ENCODE data around the gene CNTNAP2. TPM values are rescaled to one million over a fixed set of nuclear protein-coding genes. Genes with fewer than 3 reads are reported as not detected.

Gene CNTNAP2
- total RNA-seq, 4 donors from 2014 or later = 0.29 to 0.88 (median 0.33) TPM; not detected in 1

GRCh38 chr7:147136352-147136751 is 1019.8 kb downstream of the CNTNAP2 start:
- intact Hi-C loops (cut with DNase I) = no loop called here
- WGBS, 2 donors = 73 to 74% methylated on average over 2 of the region's 2 CpGs
- Histone ChIP-seq H3K27me3 (no peaks in the 10 kb centered on the region), H3K36me3 (no peaks in the 10 kb centered on the region), H3K9me3 (no peaks in the 10 kb centered on the region), H3K4me1 (no peaks in the 10 kb centered on the region), H3K4me3 (replicated peaks in 1 of 3) (no peak overlapping the region), H3K27ac (no peak overlapping the region)
- DNase-seq = no peak
- TF ChIP-seq CTCF (IDR thresholded peaks at IDR 0.05) (no peak), POLR2A (IDR thresholded peaks at IDR 0.05) (no peak)

DNA sequence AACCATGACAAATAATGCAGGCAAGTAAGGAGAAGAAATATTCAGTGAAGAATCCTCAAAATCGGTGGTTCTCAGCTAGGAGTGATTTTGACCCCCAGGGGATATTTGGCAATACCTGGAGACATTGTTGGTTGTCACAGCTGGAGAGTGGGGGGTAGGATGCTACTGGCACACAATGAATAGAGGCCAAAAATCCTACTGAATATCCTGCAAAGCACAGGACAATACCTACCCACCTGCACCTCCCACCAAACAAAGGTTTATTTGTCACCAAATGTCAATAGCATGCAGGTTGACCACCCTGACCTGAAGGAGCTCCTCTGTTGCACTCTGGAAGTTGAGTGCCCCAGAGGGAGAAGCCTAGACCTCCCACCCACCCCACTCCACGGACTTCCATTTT is 1028.6 kb downstream of the CNTNAP2 start:
- H3K9me3 ChIP-seq = no peaks in the 10 kb centered on the region
- TF ChIP-seq POLR2A (IDR thresholded peaks at IDR 0.05) (no peak), CTCF (IDR thresholded peaks at IDR 0.05) (no peak)
- no peak overlapping the region for H3K27ac ChIP-seq
- no peaks in the 10 kb centered on the region for H3K36me3 ChIP-seq
- DNase-seq = no peak
- no peaks in the 10 kb centered on the region for H3K27me3 ChIP-seq
- no peak overlapping the region for H3K4me3 ChIP-seq (replicated peaks in 1 of 3)
- WGBS, 2 donors = 28 to 41% methylated on average over 2 of the region's 2 CpGs
- intact Hi-C loops (cut with DNase I) = no loop called here
- H3K4me1 ChIP-seq = no peaks in the 10 kb centered on the region

- TF ChIP-seq CTCF (IDR thresholded peaks at IDR 0.05) = no peak
- TF ChIP-seq POLR2A (IDR thresholded peaks at IDR 0.05) = no peak
- no peak for DNase-seq
- intact Hi-C loops (cut with DNase I) = no loop called here
- no peak overlapping the region for H3K4me3 ChIP-seq (replicated peaks in 1 of 3)
- H3K27me3 ChIP-seq = no peaks in the 10 kb centered on the region
- no peak overlapping the region for H3K27ac ChIP-seq
- H3K36me3 ChIP-seq = no peaks in the 10 kb centered on the region
- H3K9me3 ChIP-seq = no peaks in the 10 kb centered on the region
- 68 to 82% methylated on average over 3 of the region's 3 CpGs for WGBS, 2 donors
- H3K4me1 ChIP-seq = no peaks in the 10 kb centered on the region
Measured at GRCh38 chr7:147146169-147146568, 1029.6 kb downstream of the CNTNAP2 start.

DNA sequence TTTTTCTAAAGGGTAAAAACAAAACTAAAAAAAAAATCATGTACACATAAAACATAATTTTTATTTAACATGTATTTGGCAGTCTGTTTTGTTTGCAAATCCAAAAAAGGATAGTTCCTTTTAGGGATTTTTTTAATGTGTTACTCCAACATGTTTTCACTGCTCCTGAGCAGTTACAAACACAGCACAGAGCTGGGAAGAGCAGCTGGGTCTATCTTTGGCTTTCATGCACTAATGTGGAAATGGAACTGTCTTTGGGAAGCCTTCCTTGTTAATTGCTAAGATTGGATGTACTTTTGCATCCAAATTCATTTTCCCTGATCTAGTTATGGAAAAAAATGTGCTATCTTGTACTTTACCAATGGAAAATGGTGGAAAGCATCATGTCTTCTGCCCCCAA is 1035.1 kb downstream of the CNTNAP2 start:
- Histone ChIP-seq H3K4me3 (replicated peaks in 1 of 3) (no peak overlapping the region), H3K9me3 (no peaks in the 10 kb centered on the region), H3K27ac (no peak overlapping the region), H3K4me1 (no peaks in the 10 kb centered on the region), H3K36me3 (no peaks in the 10 kb centered on the region), H3K27me3 (no peaks in the 10 kb centered on the region)
- intact Hi-C loops (cut with DNase I) = no loop called here
- DNase-seq = no peak
- TF ChIP-seq POLR2A (IDR thresholded peaks at IDR 0.05) (no peak), CTCF (IDR thresholded peaks at IDR 0.05) (no peak)

- no peaks in the 10 kb centered on the region for H3K36me3 ChIP-seq
- H3K4me1 ChIP-seq = no peaks in the 10 kb centered on the region
- H3K4me3 ChIP-seq (replicated peaks in 1 of 3) = no peak overlapping the region
- 59 to 67% methylated on average over 3 of the region's 3 CpGs for WGBS, 2 donors
- intact Hi-C loops (cut with DNase I) = no loop called here
- no peak overlapping the region for H3K27ac ChIP-seq
- TF ChIP-seq CTCF (IDR thresholded peaks at IDR 0.05) (no peak), POLR2A (IDR thresholded peaks at IDR 0.05) (no peak)
- no peaks in the 10 kb centered on the region for H3K9me3 ChIP-seq
- H3K27me3 ChIP-seq = no peaks in the 10 kb centered on the region
- DNase-seq = no peak
Measured at GRCh38 chr7:147153571-147153970, 1037.0 kb downstream of the CNTNAP2 start.
